ENCODE data around the gene GRIK5.
"Not testable (repeated sequence)": the region's sequence is repeated elsewhere in the genome, so short reads cannot be mapped to it uniquely, and the experiment has no call there.

GRIK5 gene

GRCh38 chr19:41994521-41994971 lies 75.5 kb downstream of the GRIK5 start:
- DNase-seq (ENCODE audit: low read depth in 2 of 3, low spot score in 1 of 3), result no peak

- peak in 2 of 3 donors; percentile 21 to 47 for DNase-seq (ENCODE audit: low read depth in 2 of 3, low spot score in 1 of 3)
These were observed 76.2 kb downstream of the GRIK5 start, which contains the start of gene ATP1A3 for GRCh38 chr19:41993612-41994483. TSS of gene ATP1A3 (minus strand) at chr19:41994230. CDS start at chr19:41994076, 154 bp downstream.

DNA sequence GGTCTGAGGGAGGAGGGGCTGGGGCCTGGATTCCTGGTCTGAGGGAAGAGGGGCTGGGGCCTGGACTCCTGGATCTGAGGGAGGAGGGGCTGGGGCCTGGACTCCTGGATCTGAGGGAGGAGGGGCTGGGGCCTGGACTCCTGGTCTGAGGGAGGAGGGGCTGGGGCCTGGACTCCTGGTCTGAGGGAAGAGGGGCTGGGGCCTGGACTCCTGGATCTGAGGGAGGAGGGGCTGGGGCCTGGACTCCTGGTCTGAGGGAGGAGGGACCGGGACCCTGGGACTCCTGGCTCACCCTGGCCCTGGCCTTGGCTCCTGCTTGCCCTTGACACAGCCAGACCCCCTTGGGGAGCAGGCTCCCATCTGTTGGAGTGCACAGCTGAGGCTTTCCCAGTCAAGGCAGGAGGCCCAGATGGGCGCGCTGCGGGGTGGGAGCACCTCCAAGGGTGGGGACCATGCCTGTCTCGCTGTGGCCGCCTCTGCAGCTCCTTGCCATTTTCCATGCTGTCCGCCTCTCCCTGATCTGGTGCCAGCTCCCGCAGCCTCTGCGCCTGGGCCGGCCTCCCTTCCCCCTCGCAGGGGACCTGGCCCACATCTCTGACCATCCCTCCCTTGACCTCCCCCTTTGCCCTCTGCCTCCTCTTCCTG lies 78.0 kb downstream of the GRIK5 start:
- DNase-seq (ENCODE audit: low read depth in 2 of 3, low spot score in 1 of 3), result not testable (repeated sequence)

GRCh38 chr19:41991025-41991424 lies 79.0 kb downstream of the GRIK5 start:
- DNase-seq (ENCODE audit: low read depth in 2 of 3, low spot score in 1 of 3), result no peak

DNA sequence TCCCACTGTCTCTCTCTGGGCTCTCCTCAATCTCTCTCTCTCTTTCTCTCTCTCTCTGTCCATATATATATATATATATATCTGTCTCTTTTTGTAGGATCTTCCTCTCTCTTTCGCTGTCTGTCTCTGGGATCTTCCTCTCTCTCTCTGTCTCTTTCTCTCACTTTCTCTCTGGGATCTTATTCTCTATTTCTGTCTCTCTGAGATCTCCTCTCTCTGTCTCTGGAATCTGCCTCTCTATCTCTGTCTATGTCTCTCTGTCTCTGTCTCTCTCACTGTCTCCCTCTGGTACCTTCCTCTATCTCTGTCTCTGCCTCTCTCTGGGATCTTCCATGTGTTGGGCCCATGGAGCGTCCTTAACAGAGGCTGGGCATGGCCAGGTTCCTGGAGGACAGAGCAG lies 79.4 kb downstream of the GRIK5 start:
- no peak for DNase-seq (ENCODE audit: low read depth in 2 of 3, low spot score in 1 of 3)

GRCh38 chr19:41990028-41990427 lies 80.0 kb downstream of the GRIK5 start:
- no peak for DNase-seq (ENCODE audit: low read depth in 2 of 3, low spot score in 1 of 3)

DNA sequence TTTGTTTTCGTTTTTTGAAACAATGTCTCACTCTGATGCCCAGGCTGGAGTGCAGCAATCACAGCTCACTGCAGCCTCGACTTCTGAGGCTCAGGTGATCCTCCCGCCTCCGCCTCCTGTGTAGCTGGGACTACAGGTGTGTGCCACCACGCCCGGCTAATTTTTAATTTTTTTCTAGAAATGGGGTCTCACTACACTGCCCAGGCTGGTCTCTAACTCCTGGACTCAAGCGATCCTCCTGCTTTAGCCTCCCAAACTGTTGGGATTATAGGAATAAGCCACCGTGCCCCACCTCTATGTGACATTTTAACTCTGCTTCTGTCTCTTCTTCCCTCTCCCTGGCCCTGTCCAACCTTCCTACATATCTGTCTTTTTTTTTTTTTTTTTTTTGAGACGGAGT lies 81.1 kb downstream of the GRIK5 start:
- no peak for DNase-seq (ENCODE audit: low read depth in 2 of 3, low spot score in 1 of 3)

DNA sequence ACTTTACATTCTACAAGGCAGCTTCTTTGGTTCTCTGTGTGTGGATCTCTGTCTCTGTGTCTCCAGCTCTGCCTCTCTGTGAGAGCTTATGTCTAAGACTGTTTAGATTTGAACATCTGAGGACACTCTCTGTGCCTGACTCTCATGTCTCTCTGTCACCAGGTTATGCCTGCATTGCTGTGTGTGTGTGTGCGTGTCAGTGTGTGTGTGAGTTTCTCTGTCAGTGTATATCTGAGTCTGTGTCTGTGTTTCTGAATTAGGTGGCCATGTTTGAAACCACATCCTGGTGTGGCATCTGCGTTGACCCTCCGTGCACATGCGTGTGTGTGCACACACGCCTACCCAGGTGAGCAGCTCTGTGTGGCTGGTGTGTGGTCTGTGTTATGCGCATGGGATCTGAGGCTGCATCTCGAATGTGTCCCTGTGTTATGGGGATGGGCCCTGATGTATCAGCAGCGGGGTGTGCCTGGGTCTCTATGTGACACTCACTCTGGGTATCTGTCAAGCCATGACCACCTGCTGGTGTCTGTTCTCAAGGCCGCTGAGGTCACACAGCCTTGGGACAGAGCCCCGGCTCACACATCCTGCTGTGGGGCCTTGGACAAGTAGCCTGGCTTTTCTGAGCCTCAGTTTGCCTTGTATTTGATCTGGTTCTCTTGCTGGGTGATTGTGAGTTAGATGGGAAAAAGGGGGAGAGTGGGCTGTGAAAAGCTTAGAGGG lies 82.7 kb downstream of the GRIK5 start:
- DNase-seq (ENCODE audit: low read depth in 2 of 3, low spot score in 1 of 3), result no peak

DNA sequence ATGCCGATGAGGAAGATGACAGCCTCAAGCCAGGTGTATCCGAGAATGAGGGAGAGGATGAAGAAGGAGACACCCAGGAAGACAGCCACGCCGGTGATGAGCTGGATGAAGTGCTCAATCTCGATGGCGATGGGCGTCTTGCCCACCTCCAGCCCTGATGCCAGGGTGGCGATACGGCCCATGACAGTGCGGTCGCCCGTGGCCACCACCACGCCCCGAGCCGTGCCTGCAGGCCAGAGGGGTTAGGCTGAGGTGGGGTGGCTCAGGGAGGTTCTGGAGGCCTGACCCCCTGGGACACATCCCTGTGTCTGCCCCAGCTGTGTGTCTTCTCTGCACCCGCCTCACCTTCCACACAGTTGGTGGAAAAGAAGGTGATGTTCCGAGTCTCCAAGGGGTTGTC lies 85.0 kb downstream of the GRIK5 start:
- DNase-seq (ENCODE audit: low read depth in 2 of 3, low spot score in 1 of 3), result no peak

DNA sequence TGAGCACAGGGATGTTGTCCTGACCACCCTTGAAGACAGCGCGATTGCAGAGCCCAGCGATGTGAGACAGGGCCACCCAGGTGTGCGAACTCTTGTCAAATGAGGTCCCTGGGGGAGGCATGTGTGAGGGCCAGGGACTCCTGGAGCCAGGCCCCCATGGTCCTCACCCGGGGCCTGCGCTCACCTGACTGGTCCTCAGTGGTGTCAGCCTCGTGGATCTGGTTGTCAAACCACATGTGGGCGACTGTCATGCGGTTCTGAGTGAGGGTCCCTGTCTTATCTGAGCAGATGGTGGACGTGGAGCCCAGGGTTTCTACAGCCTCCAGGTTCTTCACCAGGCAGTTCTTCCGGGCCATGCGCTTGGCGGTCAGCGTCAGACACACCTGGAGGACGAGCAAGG lies 88.3 kb downstream of the GRIK5 start:
- no peak for DNase-seq (ENCODE audit: low read depth in 2 of 3, low spot score in 1 of 3)

DNA sequence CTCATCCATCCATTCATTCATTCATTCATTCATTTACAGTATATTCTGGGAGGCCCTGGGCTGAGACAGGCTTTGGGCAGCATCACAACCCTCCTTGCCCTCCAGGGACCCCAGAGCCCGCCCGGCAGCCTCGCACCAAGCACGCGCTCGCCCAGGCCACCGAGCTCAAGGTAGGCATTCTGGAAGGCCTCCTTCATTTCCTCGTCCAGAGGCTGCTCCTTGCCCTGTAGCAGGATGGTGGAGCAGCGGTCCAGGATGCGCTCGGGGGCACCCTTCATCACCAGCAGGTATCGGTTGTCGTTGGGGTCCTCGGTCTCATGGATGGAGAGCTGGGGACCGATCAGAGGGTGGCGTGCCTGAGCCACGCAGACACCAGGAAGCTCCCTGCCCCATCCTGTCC lies 91.5 kb downstream of the GRIK5 start:
- no peak for DNase-seq (ENCODE audit: low read depth in 2 of 3, low spot score in 1 of 3)

DNA sequence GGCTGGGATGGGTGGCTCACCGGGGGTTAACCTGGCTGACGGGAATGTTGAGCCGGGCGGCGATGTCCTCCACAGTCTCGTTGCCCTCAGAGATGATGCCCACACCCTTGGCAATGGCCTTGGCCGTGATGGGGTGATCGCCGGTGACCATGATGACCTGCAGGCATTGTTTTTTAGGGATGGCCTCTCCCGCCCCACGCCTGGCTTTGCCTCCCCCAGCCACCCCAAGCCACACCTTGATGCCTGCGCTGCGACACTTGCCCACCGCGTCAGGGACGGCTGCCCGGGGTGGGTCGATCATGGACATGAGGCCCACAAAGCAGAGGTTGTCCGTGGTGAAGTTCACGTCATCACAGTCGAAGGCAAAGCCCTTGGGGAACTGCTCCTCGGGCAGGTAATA lies 92.1 kb downstream of the GRIK5 start:
- no peak for DNase-seq (ENCODE audit: low read depth in 2 of 3, low spot score in 1 of 3)

DNA sequence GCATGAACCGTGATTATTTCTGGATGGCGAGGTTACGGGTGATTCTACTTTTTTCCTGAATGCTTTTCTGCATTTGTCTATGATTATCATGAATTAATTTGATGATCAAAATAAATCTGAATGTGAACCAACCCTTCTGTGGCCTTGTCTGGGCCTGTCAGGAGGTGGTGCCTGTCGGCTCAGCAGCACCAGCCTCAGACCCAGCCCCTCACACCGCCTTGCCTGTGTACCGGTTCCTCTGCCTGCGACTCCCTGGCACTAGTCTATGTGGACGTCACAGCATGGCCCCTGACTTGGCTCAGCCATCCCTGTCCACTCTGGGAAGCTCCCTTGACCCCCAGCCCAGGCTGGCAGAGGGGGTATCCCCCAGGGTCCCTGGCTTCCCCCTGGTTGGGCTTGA lies 95.4 kb downstream of the GRIK5 start:
- DNase-seq (ENCODE audit: low read depth in 2 of 3, low spot score in 1 of 3), result no peak

DNA sequence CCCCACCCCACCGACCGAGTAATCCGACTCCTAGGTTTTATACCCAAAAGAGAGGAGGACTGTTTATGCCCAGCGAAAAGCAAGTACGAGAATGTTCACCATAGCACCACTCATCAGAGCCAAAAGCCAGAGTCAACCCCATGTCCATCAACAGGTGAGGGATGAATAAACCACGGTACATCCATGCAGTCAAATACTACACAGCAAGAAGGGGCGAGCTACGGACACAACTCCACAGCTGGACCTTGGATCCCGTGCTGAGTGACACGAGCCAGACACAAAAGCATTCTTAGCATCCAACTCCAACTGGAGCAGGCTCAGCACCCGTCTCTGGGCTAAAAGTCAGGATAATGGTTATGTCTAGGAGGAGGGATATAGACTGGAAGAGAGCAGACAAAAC lies 98.6 kb downstream of the GRIK5 start:
- DNase-seq (ENCODE audit: low read depth in 2 of 3, low spot score in 1 of 3), result no peak

DNA sequence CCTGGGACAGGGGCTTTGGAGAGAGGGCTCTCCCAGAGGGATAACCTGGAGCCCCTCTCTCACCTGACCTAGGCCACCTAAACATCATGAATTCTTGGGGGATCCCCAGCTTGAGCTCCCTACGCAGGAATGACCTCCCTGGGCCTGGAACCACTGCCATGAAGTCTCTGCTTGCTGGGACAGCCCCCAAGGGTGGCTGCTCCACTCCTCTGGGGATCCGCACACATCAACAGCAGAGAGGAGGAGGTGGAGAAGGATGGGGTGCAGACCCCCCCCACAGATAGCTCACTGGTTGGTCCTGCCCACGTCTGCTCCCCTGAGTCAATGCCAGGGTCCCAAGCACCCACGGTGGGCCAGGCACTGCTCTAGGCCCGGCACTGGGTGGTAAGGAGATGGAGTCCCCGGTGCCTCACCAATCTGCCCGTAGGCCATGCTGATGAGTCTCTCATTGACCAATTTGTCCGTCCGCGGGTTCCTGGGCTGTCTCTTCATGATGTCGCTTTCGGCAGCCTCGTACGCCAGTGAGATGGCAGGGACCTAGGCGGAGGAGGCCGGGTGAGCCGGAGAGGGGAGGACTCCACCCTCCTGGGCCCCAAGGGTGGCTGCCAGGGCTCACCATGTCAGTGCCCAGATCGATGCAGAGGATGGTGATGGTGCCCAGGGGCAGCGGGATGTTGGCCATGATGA lies 100.1 kb downstream of the GRIK5 start:
- no peak for DNase-seq (ENCODE audit: low read depth in 2 of 3, low spot score in 1 of 3)

DNA sequence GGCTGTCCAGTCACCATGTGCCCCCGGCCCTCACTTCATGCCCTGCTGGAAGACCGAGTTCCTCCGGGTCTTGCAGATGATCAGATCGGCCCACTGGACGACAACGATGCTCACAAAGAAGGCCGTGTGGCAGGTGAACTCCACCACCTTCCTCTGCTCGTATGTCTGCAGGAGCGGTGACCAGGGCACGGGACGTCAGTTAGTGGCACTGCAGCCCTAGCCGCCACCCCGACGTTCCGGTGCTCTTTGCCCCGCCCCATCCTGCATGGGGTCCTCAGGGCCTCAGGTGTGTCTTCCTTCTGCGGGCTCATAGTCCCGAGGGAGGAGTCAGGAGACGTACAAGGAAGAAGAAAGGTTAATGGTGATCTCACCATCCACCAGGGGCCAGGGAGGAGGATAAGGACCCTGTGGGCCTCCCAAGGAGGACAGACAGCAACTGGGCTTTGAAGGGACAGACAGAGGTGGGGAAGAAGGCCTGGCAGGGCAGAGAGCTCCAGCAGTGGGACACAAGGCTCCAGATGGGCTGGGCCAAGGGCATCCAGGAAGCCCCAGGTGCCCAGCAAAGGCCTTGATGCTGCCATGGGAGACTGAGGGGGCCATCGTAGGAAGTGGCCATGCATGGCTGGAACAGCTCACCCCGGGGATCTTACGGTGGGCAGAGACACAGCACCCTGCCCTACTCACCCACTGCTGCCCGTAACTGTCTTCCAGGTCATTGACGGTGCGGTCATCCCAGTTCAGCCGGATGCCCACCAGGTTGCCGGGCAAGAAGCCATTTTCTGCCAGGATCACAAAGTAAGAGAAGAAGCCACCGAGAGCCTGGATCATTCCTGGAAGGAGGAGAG lies 101.0 kb downstream of the GRIK5 start:
- DNase-seq (ENCODE audit: low read depth in 2 of 3, low spot score in 1 of 3), result no peak

DNA sequence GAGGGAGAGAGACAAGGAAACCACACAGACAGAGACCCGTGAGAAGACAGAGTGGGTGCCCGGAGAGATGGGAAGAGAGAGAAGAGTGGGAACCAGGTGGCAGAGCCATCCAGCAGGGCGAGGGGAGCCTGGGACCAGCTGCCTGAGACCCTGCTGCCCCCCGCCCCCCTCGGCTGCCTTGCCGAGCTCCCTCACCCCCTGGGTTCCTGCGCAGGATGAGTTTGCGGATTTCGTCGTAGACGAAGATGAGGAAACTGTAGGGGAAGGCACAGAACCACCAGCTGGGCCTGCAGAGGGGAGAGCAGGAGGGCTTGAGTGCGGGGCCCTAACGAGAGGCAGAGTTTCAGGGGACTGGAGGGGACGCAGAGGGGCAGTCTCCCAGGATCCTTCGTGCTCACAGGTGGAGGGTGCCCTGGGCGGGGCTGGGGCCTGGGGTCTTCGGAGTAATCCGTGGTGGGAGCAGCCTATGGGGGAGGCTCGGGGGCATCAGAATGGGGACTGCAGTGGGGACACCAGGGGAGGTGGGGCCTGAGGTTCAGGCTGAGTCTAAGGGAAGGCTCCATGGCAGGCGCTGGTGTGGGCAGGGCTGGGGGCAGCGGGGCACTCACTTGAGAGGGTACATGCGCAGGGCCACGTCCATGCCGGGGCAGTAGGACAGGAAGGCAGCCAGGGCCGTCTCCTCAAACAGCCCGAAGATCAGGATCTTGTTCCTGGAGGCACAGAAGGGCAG lies 102.8 kb downstream of the GRIK5 start:
- DNase-seq (ENCODE audit: low read depth in 2 of 3, low spot score in 1 of 3), result no peak

GRCh38 chr19:41965106-41965505 lies 104.9 kb downstream of the GRIK5 start:
- no peak for DNase-seq (ENCODE audit: low read depth in 2 of 3, low spot score in 1 of 3)

DNA sequence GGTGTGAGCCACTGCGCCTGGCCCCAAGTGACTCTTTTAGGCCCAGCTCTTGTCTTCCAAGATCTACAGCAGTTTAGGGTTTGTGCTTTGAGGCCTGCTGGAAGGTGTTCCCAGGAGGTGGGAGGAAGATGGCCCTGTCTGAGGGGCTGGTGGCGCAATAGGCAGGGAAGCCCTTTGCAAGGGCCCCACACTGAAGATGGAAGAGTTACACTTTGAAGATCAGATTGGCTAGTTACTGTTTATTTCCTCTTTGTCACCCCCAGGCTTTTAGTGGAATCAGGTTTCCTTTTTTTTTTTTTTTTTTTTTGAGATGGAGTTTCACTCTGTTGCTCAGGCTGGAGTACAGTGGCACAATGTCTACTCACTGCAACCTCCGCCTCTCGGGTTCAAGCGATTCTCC lies 109.0 kb downstream of the GRIK5 start:
- no peak for DNase-seq (ENCODE audit: low read depth in 2 of 3, low spot score in 1 of 3)
